ENCODE results near the gene CYP19A1.

- TF ChIP-seq EZH2 (IDR thresholded peaks at IDR 0.05; ENCODE audit: low read depth) (no peak), CTCF (conservative IDR thresholded peaks at IDR 0.05) (no peak)
These were observed 13.2 kb downstream of the CYP19A1 start for GRCh38 chr15:51325167-51325566.

All from PC-9 (cell line).